Gastroesophageal sphincter (tissue), 3 donors: ENCODE measurements around the gene ACIN1.

Source experiments
- EP300 ChIP-seq: sonication (generic); formaldehyde crosslinking; IDR thresholded peaks from one replicate; pipeline ENCODE4 v1.6.1; 2017; ENCODE audit warnings: antibody characterized with exemption, mild to moderate bottlenecking
- POLR2AphosphoS5 ChIP-seq: sonication (generic); formaldehyde crosslinking; IDR thresholded peaks from one replicate; pipeline ENCODE4 v1.6.1; 2017; ENCODE audit warnings: antibody characterized with exemption
- TF ChIP-seq, protein P1 (sequence below), 4 experiments: fragments of 200-600 bp in 2 of 4; fragments of 450-650 bp in 2 of 4; sonication (generic) in 1 of 4; IDR thresholded peaks; one replicate each; pipeline ENCODE4 v1.5.1; 2017 to 2019; ENCODE audit warnings: antibody characterized with exemption in 4 of 4, mild to moderate bottlenecking in 2 of 4, moderate library complexity in 2 of 4

DNA sequence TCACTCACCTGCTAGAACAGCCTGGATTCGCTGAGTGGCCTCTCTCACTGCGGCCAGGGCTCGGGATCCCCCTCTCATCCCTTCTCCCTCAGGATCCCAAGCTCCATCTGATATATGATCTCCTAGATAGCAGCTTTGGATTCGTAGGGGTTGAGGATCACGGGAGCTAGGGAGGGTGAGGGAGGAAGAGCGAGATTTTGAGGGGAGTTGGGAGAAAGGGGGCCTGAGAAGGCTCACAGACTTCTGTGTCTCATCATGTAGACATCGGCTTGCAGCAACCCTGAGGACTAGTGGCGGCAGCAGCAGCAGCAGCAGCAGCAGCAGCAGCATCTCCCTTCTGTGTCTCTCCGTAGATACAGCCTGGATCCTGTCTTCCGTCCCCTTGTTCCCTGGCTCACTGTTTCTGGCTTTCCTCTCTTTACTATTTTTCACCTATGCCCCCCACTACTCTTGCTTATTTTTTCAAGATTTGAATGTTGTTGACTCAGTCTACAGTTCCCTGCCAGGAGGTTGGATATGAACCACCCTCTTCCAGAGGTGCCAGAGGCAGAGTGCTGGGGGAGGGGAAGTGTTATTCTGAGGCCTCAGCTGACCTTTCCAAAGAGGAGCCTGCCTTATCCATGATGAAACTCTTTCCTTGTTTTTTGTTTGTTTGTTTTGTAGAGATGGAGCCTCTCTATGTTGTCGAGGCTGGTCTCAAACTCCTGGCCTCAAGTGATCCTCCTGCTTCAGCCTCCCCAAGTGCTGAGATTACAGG lies 9.8 kb upstream of the ACIN1 start, which contains the start of gene CIROP:
- TF ChIP-seq, protein P1, sequence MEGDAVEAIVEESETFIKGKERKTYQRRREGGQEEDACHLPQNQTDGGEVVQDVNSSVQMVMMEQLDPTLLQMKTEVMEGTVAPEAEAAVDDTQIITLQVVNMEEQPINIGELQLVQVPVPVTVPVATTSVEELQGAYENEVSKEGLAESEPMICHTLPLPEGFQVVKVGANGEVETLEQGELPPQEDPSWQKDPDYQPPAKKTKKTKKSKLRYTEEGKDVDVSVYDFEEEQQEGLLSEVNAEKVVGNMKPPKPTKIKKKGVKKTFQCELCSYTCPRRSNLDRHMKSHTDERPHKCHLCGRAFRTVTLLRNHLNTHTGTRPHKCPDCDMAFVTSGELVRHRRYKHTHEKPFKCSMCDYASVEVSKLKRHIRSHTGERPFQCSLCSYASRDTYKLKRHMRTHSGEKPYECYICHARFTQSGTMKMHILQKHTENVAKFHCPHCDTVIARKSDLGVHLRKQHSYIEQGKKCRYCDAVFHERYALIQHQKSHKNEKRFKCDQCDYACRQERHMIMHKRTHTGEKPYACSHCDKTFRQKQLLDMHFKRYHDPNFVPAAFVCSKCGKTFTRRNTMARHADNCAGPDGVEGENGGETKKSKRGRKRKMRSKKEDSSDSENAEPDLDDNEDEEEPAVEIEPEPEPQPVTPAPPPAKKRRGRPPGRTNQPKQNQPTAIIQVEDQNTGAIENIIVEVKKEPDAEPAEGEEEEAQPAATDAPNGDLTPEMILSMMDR (IDR thresholded peaks at IDR 0.05), result no peak
- no peak for TF ChIP-seq POLR2AphosphoS5
- TF ChIP-seq EP300, result no peak
